ENCODE measurements around the gene TSC22D2. TPM values are rescaled to one million over a fixed set of nuclear protein-coding genes. Genes with fewer than 3 reads are reported as not detected.

The TSC22D2 gene
- total RNA-seq, 1 donor from 2014 or later, result 37.9 TPM

DNA sequence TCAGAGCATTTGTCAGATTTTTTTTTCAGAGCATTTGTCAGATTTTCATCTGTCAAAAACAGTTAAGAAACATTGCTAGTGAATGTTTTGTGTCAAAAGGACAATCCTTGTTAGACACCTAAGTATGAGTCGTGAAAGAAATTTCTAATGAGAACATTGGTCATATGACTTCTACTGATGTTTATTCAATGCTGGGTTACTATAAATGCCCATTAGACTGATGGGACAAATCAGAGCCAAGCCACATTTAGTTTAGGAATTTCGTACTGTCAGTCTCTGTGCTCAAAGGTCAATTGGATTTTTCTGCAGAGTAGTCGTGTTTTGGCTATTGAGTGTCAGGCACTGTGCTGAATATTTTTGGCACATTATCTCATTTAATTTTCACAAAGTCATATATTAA, 31.6 kb downstream of the TSC22D2 start:
- Mint-ChIP-seq H3K27ac (ENCODE audit: unreplicated experiment) (no peak overlapping the region), H3K36me3 (ENCODE audit: low read depth) (peaks cover 15% of the 10 kb centered on the region), H3K27me3 (ENCODE audit: low read depth) (no peaks in the 10 kb centered on the region), H3K4me3 (no peak overlapping the region), H3K9me3 (no peaks in the 10 kb centered on the region), H3K4me1 (peaks cover 22% of the 10 kb centered on the region)
- TF ChIP-seq, protein P1, sequence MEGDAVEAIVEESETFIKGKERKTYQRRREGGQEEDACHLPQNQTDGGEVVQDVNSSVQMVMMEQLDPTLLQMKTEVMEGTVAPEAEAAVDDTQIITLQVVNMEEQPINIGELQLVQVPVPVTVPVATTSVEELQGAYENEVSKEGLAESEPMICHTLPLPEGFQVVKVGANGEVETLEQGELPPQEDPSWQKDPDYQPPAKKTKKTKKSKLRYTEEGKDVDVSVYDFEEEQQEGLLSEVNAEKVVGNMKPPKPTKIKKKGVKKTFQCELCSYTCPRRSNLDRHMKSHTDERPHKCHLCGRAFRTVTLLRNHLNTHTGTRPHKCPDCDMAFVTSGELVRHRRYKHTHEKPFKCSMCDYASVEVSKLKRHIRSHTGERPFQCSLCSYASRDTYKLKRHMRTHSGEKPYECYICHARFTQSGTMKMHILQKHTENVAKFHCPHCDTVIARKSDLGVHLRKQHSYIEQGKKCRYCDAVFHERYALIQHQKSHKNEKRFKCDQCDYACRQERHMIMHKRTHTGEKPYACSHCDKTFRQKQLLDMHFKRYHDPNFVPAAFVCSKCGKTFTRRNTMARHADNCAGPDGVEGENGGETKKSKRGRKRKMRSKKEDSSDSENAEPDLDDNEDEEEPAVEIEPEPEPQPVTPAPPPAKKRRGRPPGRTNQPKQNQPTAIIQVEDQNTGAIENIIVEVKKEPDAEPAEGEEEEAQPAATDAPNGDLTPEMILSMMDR (conservative IDR thresholded peaks at IDR 0.05), result no peak
- DNase-seq (ENCODE audit: low read depth, low spot score), result no peak

DNA sequence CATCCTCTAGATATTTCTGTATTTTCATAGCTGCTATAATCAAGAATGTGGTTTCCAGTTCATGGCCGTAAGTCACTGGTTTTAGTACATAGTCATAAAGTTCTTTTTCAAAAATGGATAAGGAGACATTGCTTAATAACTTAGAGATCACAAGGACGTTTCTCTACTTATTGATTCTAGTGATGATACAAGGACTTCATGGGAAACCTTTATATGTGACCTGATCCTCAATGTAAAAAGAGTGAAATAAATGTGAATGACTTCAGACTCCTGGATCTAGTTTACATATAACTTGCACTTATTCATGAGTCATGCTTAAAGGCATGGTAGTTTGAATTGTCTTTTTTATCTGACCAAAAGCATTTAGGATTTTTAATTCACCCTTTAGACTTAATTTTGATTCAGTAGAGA, 35.2 kb downstream of the TSC22D2 start:
- no peaks in the 10 kb centered on the region for H3K9me3 Mint-ChIP-seq
- no peak overlapping the region for H3K4me3 Mint-ChIP-seq
- peaks cover 9% of the 10 kb centered on the region for H3K4me1 Mint-ChIP-seq
- TF ChIP-seq, protein P1 (conservative IDR thresholded peaks at IDR 0.05), result no peak
- no peak for DNase-seq (ENCODE audit: low read depth, low spot score)
- H3K27ac Mint-ChIP-seq (ENCODE audit: unreplicated experiment), result no peak overlapping the region
- H3K27me3 Mint-ChIP-seq (ENCODE audit: low read depth), result no peaks in the 10 kb centered on the region
- peaks cover 18% of the 10 kb centered on the region for H3K36me3 Mint-ChIP-seq (ENCODE audit: low read depth)

- Mint-ChIP-seq H3K4me1 (peaks cover 13% of the 10 kb centered on the region), H3K36me3 (ENCODE audit: low read depth) (peaks cover 18% of the 10 kb centered on the region), H3K9me3 (no peaks in the 10 kb centered on the region), H3K4me3 (no peak overlapping the region), H3K27me3 (ENCODE audit: low read depth) (no peaks in the 10 kb centered on the region), H3K27ac (ENCODE audit: unreplicated experiment) (no peak overlapping the region)
- no peak for DNase-seq (ENCODE audit: low read depth, low spot score)
- TF ChIP-seq, protein P1 (conservative IDR thresholded peaks at IDR 0.05), result no peak
These were observed 36.3 kb downstream of the TSC22D2 start for GRCh38 chr3:150444371-150444770.

DNA sequence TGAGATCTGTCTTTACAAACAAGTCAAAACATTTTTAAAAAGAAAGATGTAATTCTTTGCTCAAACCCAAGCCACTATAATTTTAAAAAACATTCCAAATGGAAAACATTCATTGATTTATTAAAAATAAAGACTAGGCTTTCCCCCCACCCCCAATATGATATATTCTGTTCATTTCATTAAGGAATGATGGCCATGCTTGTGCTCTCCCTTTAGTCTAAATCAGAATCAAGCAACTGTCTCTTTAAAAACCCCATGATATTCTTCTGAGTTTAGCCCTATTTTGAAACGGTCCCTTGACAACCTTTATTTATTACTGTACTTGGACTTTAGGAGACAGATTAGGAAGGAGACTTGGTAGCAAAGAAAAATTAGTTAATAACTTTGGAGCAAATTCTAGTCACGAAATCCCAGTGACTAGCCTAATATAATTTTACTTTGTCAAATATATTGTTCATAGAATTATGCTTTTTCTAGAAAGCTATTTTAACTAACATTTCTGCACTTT, 38.4 kb downstream of the TSC22D2 start:
- TF ChIP-seq, protein P1 (conservative IDR thresholded peaks at IDR 0.05), result no peak
- peaks cover 17% of the 10 kb centered on the region for H3K4me1 Mint-ChIP-seq
- H3K27ac Mint-ChIP-seq (ENCODE audit: unreplicated experiment), result no peak overlapping the region
- no peak for DNase-seq (ENCODE audit: low read depth, low spot score)
- H3K4me3 Mint-ChIP-seq, result no peak overlapping the region
- no peaks in the 10 kb centered on the region for H3K27me3 Mint-ChIP-seq (ENCODE audit: low read depth)
- H3K36me3 Mint-ChIP-seq (ENCODE audit: low read depth), result peaks cover 13% of the 10 kb centered on the region
- H3K9me3 Mint-ChIP-seq, result no peaks in the 10 kb centered on the region

- Mint-ChIP-seq H3K36me3 (ENCODE audit: low read depth) (peaks cover 9% of the 10 kb centered on the region), H3K27me3 (ENCODE audit: low read depth) (no peaks in the 10 kb centered on the region), H3K4me1 (peaks cover 17% of the 10 kb centered on the region), H3K4me3 (no peak overlapping the region), H3K27ac (ENCODE audit: unreplicated experiment) (no peak overlapping the region), H3K9me3 (no peaks in the 10 kb centered on the region)
- DNase-seq (ENCODE audit: low read depth, low spot score), result no peak
- TF ChIP-seq, protein P1 (conservative IDR thresholded peaks at IDR 0.05), result no peak
These were observed 39.0 kb downstream of the TSC22D2 start for GRCh38 chr3:150447084-150447483.
